NCI-H1930 (cell line): Measurements from ENCODE around the gene ADARB2.

ENCODE experiments used
- DNase-seq, 2 experiments: peaks; one replicate each; lab custom pipeline; 2025; lab: John Stamatoyannopoulos, UW

The ADARB2 gene

DNA sequence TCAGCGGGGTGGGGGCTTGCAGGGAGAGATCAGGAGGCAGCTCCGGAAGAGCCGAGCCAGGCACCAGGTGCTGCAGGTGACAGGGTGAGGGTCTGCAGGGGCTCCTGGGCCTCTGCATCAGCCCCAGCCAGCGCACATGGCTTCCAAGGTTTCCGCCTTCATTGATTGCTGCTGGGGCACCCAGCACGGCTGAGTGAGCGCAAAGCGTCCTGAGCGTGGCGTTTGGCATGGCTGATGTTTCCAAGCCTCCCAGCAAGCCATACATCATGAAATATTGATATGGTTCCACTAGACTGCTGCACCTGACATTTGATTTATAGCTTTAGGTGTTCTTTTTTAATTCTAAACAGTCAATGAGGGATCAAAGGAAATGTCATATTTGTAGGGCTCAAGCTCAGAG lies 422.1 kb downstream of the ADARB2 start:
- DNase-seq = no peak

- DNase-seq = no peak
Measured at GRCh38 chr10:1311726-1312125, 425.6 kb downstream of the ADARB2 start.

DNA sequence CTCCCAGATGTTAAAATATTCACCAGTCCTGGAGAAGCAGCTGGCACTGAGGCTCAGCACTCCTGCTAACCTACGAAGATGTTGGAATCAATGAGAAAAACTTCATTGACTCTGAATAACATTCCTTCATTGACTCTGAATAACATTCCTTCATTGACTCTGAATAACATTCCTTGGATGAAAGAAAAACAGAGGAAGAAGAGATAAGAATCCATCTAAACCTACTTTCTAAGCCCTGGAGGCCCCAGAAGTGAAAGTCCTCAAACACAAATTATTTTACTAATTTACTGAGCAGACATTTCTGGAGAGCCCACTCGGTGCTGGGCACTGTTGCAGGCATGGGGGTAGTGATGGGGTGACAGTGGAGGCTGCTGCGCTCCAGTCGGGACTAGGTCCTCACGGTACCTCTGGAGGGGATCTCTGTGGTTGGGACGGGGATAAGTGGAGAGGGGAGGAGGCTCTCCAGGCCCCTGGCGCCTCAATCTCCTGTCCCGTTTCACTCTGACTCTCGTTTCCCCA lies 427.0 kb downstream of the ADARB2 start:
- DNase-seq = no peak

GRCh38 chr10:1309617-1310270 lies 427.6 kb downstream of the ADARB2 start:
- DNase-seq = no peak

- DNase-seq = no peak
Measured at GRCh38 chr10:1308962-1309616, 428.2 kb downstream of the ADARB2 start.

- no peak for DNase-seq
Measured at GRCh38 chr10:1308173-1308961, 429.0 kb downstream of the ADARB2 start.

GRCh38 chr10:1301143-1301542 lies 436.2 kb downstream of the ADARB2 start:
- no peak for DNase-seq

- no peak for DNase-seq
Measured at GRCh38 chr10:1300218-1300617, 437.1 kb downstream of the ADARB2 start.

- DNase-seq = no peak
Measured at GRCh38 chr10:1299041-1299726, 438.1 kb downstream of the ADARB2 start.

GRCh38 chr10:1297566-1298301 lies 439.6 kb downstream of the ADARB2 start:
- no peak for DNase-seq

DNA sequence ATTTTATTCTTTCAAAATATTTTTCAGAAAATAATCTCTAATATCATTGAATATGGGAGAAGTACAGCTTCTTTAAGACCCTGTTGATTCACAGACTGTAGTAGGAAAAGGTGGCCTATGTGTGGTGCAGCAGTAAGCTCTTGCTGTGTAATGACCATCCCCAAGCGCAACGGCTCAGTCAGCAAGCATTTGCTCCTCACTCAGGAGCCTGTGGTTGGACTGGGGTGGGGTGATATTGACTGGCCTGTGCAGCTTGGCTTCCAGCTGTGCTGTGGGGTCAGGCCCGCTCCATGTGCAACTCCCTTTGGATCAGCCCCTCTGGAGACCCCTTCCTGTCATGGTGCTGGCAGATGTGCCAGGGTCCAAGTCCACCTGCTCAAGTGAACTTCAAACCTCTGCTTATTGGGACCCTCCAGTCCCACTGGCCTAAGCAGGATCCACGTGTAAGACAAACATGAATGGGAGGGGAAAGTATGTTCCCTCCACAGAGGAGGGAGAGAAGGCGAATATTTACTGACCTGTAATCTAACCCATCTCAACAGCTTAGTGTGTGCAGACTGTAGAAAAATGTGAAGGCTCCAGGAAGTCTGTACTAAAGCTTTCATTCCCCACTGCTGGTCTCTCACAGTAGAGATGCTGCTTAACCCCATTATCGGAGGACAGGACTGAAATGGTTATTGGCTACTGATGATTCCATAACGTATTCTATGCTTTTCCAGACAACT lies 441.4 kb downstream of the ADARB2 start:
- no peak for DNase-seq

GRCh38 chr10:1294748-1295147 lies 442.6 kb downstream of the ADARB2 start:
- DNase-seq = no peak

GRCh38 chr10:1293636-1294435 lies 443.5 kb downstream of the ADARB2 start:
- DNase-seq = no peak

GRCh38 chr10:1293157-1293556 lies 444.2 kb downstream of the ADARB2 start:
- DNase-seq = no peak

DNA sequence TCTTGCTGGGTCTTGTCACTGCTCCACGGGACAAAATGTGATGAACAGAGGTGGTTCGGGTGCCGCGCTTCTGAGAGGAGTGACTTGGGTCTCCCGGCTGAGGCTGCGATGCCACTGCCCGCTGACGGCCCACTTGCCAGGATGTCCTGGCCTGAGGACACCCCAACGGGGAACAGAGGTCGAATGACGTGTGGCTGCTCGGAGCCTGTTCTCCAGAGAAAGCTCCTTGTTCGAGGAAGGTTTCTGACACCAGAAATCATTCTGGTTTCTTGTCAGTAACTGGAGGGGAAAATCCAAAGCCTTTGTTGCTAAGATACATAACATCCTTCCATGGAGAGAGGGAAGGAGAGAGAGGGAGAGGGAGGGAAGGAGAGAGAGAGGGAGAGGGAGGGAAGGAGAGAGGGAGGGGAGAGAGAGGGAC lies 444.7 kb downstream of the ADARB2 start:
- DNase-seq = no peak

DNA sequence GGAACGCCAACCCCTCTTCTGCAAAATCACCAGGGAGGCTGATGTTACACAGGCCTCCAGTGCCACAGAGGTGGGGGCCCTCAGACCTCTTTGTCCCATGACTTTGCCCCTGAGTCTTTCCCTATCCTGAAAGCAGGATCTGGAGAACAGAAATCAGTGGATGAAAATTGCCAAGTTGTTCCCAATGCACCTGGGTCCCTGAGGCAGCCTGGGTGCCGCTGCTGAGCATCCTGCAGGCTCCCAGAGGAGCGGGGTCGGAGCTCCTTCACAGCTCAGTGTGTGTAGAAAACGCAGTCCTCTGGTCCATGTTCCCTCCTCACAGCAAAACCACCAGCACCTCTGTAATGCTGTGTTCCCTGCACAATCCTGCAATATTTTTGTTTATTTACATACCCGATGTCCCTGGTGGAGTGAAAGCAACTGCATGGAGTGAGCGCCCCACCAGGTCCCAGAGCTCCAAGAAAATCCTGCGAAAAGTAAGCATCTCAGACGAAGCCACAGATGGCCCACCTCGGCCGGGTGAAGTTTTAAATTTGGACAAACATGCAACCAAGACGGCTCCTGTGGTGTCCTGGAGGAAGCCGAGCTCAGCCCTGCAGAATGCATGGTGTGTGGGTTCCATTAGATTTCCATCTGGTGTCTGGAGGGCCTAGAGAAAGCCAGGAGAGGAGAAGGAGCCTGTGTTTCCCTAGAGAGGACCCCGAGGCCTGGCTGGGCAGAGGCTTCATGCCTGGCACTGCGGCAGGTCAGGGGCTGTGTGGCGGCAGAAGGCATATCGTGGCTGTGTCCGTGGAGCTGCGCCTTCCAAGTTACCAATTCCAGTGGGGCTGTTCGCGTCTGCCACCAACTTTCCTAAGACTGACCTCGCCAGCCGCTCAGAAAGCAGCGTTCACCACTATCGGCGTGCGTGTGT lies 445.9 kb downstream of the ADARB2 start:
- DNase-seq = no peak

- no peak for DNase-seq
Measured at GRCh38 chr10:1290071-1290471, 447.3 kb downstream of the ADARB2 start.

DNA sequence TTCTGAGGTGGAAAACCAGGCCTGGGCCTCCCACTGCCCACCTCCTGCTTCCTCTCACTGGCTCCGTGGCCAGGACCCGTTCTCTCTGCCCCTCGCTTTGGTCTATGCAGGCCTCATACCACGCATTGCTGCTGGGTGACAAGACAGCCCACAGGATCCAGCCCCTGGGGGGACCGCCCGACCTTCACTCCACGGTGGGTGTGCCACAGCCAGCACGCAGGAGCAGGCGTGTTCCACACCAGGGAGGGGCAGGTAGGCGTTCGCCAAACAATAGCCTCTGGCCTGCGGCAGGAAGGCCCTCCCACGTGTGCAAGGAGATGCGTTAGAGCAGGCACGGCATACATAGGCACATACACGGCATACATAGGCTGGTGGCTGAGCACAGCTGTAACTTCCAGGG lies 447.7 kb downstream of the ADARB2 start:
- DNase-seq = no peak

DNA sequence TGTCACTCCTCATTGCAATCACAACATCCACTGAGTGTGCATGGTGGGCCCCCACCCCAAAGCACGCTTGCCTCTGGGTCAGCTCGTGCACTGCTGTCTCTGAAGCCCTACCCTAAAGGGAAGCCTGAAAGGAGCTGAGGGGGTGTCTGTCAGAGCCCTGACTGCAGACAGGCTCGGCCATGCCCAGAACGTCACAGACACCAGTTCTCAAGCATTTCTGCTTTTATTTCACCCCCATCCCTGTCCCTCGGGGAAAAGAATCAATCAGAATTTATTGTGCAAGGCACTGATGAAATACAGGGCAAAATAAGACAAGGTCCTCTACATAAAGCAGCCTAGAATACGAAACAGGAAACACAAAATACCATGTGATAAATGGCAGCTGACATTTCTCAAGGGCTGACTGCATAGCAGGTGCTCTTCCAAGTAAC lies 449.3 kb downstream of the ADARB2 start:
- DNase-seq = no peak
